COLO829 (cell line): ENCODE measurements around the gene CARD9.
"Not testable (repeated sequence)": the region's sequence is repeated elsewhere in the genome, so short reads cannot be mapped to it uniquely, and the experiment has no call there.

Experiments
- DNase-seq: peaks from one replicate; pipeline ENCODE4 v3.0.0; 2012; ENCODE audit warnings: low spot score

CARD9 gene

GRCh38 chr9:136363949-136364748 is 9.3 kb downstream of the CARD9 start:
- no peak for DNase-seq

DNA sequence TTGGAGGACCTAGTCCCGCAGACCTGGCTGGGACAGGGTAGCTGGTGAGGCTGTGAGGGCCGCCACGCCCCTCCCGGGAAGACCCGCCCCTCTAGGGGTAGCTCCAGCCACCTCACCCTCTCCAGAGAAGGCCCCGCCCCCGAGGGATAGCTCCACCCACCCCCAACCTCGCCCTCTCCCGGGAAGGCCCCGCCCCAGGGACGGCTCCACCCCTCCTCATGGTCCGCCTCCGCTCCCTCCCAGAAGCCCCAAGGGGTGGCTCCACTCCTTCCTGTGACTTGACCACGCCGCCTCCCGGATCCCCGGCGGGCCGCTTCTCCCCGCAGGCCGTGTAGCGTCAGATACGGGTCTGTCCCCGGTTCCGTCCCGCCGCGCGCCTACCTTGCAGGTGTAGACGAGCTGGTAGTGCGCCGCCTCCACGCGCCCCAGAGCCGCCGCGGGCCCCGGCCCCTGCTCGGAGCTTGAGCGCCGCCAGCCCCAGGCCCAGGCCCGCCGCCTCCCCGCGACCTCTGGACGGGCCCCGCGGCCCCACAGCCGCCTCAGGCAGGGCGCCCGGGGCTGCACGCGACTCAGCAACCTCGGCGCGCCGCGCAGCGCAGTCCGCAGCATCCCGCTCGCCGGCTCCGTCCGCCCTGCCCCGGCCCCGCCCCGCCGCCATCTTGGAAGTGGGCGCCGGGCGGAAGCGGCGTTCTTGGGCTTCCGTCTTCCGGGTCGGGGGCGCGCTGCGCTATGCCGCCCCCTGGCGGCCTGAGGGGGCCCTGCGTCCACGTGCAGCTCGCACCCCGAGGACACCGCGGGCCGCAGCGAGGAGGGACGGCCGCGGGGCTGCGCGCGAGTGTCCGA is 10.1 kb downstream of the CARD9 start, which contains the start of gene DNLZ:
DNLZ (minus strand) TSS at position 639 of the 843 bp plus-strand sequence; CDS start at position 609, 30 bp downstream.
- DNase-seq = peak; percentile 98

DNA sequence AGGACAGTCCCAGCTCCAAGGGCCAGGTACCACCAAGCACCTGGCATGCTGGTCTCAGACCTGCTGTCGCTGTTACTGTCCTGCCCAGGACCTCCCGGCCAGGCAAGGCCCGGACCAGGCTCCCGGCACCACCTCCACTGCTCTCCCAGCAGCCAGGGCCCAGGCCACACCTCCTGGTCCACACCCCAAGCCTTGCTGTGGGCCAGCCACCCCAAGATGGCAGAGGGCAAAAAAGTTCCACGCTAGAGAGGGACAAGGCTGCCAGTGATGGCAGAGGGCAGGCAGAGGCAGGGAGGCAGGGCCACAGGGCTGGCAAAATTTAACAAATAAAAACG is 11.1 kb downstream of the CARD9 start:
- no peak for DNase-seq

GRCh38 chr9:136361754-136362449 is 11.6 kb downstream of the CARD9 start:
- no peak for DNase-seq

GRCh38 chr9:136361047-136361753 is 12.3 kb downstream of the CARD9 start:
- no peak for DNase-seq

- DNase-seq = no peak
Measured at GRCh38 chr9:136359774-136360718, 13.4 kb downstream of the CARD9 start.

- no peak for DNase-seq
Measured at GRCh38 chr9:136358888-136359287, 14.6 kb downstream of the CARD9 start.

GRCh38 chr9:136358016-136358415 is 15.5 kb downstream of the CARD9 start:
- DNase-seq = no peak

DNA sequence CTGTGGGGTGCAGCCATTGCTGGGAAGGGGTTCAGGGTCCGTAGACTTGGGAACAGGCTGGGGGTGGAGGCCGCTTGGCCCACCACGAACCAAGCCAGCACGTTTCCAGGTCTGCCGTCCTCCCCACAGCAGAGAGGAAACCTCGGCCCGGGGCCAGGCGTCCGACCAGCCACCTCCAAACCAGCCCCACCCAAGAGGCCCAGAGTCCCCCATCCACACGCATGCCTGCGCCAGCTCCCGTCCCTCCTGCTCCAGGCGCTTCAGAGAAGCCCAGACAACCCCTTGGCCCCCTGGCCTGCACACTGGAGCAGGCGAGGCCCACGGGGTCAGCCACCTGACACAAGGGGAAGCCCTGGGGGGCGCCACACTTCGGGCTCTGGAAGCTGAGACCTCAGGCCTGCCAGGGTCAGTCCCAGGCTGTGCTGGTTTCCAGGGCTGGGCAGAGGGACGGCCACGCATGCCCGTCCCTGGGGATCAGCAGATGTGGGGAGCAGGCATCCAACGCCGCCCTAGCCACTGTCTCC is 16.2 kb downstream of the CARD9 start:
- no peak for DNase-seq

- DNase-seq = no peak
Measured at GRCh38 chr9:136355616-136356557, 17.6 kb downstream of the CARD9 start.

DNA sequence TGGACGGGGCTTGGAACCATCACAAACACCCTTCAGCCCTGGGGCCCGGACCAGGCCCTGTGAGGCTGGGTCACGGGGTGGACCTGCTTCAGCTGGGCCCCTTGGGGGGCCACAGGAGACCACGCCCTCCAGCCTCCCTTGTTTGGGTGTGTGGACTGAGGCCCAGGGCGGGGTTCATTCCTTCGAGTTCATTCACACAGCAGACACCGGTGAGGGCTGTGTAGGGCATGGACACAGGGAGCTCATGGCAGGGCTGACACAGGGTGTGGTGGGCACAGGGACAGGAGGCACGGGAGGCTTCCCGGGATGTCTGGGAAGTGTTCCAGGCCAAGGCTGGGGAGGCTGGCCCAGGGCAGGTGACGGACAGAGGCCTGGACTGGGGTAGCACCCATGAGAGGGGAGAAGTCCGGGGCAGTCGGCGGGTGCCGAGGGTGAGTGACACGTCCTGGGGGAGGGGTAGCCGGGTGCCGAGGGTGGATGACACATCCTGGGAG is 18.8 kb downstream of the CARD9 start:
- DNase-seq = no peak

- no peak for DNase-seq
Measured at GRCh38 chr9:136353757-136354488, 19.5 kb downstream of the CARD9 start.

GRCh38 chr9:136353088-136353487 is 20.4 kb downstream of the CARD9 start:
- no peak for DNase-seq

GRCh38 chr9:136352682-136353081 is 20.8 kb downstream of the CARD9 start:
- DNase-seq = no peak

DNA sequence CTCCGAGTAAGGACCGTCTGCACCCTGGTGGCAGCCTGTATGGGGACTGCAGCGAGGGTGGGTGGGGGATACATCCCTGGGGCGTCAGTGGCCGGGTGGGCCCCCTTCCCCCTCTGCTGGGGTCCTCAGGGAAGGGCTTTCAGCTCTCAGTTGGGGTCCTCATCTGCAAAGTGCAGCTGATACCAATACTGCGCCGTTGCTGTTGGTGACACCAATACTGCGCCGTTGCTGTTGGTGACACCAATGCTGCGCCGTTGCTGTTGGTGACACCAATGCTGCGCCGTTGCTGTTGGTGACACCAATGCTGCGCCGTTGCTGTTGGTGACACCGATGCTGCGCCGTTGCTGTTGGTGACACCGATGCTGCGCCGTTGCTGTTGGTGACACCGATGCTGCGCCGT is 21.6 kb downstream of the CARD9 start:
- DNase-seq = not testable (repeated sequence)

DNA sequence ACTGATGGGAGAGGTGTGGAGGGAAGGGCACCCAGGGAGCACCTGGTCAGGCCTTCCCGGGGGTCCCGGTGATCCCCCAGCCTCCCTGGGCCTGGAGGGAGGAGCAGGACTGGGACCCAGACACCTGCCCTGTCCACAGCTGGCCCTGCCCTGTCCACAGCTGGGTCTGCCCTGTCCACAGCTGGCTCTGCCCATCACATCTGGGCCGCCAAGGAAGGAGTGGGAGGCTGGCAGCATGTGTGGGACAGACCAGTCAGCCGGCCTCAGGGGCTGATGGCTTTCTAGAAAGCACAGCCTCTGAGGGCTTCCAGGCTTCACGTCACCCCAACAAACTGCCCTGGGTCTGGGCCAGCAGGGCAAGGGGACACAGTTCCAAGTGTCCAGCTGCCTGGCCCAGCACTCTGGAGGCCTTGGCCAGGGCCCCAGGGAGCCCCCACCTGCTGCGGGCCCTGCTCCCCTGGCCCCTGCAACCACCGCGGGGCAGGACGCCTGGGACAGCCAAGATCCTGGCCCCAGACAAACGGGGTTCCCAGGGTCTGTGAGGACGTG is 22.1 kb downstream of the CARD9 start:
- DNase-seq = no peak

DNA sequence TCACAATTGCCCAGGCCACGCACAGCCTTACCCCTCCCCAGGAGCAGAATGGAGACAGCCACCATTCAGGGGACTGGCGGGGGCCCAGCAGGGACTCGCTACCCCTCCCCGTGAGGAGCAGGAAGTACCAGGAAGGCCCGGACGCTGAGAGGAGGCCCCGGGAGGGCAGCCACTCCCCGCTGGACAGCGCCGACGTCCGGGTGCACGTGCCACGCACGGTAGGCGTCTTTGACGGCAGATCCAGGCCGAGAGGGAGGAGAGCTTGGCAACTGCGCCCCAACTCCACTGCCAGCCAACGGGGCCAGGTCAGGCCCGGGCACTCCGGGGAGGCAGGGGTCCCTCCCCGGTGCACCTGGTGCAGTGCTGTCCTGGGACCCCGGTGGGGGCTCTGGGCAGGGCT is 23.9 kb downstream of the CARD9 start:
- DNase-seq = no peak

DNA sequence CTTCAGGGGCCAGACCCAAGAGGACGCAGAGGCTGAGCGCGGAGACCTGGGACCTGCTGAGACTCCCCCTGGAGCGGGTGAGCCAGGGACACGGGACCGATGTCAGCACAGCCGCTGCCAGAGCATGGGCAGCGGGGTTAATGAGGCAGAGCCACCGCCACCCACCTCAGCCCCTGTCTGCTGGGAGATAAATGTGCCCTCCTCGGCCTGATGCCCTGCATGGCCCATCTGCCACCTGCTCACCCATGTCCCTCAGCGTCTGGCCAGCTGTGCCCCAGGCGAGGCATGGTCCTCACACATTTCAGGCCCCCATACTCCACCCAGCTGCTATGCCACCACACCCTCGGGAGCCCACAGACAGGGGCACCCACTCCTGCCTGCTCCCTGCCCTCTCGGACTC is 24.8 kb downstream of the CARD9 start:
- no peak for DNase-seq
